ENCODE data around the gene LACC1.

LACC1 gene

DNA sequence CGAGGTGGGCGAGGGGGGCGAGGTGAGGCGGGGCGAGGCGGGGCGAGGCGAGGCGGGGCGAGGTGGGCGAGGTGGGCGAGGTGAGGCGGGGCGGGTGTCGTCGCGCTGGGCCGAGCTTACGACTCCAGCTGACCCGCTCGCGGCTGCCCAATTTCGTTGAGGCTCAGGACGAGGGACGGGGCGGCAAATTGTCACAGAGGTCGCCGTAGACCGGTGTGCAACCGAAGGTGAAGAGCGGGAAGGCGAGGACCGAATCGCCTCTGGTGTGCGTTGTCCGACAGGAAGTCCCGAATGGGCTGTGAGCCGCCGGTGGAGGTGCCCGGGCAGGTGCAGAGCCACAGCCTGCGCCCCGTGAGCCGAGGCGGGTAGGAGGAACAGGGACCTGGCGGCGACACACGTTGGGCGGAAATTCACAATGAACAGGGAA is at the start of gene LACC1:
Gene LACC1 (plus strand): TSS at position 150 of the 427 bp plus-strand sequence. CDS start 1,082 bp downstream, outside the sequence.
- TF ChIP-seq CTCF (IDR thresholded peaks at IDR 0.05; ENCODE audit: insufficient read depth, low read length, poor library complexity, severe bottlenecking): no peak
- peak; percentile 74 for DNase-seq (ENCODE audit: extremely low read depth, insufficient read length)
- Histone ChIP-seq H3K36me3 (ENCODE audit: control insufficient read depth, insufficient read depth, low read length) (no peaks in the 10 kb centered on the region), H3K27me3 (replicated peaks; ENCODE audit: control insufficient read depth, insufficient read depth, low read length) (no peaks in the 10 kb centered on the region), H3K4me3 (replicated peaks; ENCODE audit: low read depth, low read length) (peak within 1 kb of the TSS; percentile 70)

GRCh38 chr13:43830497-43830881 is 49.2 kb upstream of the LACC1 start:
- no peak for TF ChIP-seq CTCF (IDR thresholded peaks at IDR 0.05; ENCODE audit: insufficient read depth, low read length, poor library complexity, severe bottlenecking)
- no peaks in the 10 kb centered on the region for H3K36me3 ChIP-seq (ENCODE audit: control insufficient read depth, insufficient read depth, low read length)
- no peak for DNase-seq (ENCODE audit: extremely low read depth, insufficient read length)
- no peaks in the 10 kb centered on the region for H3K27me3 ChIP-seq (replicated peaks; ENCODE audit: control insufficient read depth, insufficient read depth, low read length)
- no peak overlapping the region for H3K4me3 ChIP-seq (replicated peaks; ENCODE audit: low read depth, low read length)

DNA sequence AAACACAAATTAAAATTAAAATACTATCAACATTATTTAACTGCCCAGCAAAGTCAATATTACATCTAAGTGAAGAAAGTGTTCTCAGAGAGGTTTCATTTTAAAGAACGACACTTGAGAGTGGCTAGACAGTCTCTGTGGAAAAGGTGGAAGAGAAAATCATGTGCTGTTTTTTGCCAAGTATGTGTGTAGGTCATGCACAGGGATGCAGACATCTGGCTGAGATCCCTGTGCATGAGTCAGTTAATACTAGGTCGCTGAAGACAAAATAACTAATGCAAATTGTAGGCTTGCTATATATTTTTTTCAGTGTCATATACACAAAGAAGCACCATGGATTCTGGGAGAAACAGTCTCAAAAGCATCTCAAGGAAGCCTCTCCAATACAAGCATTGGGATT is 48.6 kb upstream of the LACC1 start:
- Histone ChIP-seq H3K36me3 (ENCODE audit: control insufficient read depth, insufficient read depth, low read length) (no peaks in the 10 kb centered on the region), H3K4me3 (replicated peaks; ENCODE audit: low read depth, low read length) (no peak overlapping the region), H3K27me3 (replicated peaks; ENCODE audit: control insufficient read depth, insufficient read depth, low read length) (no peaks in the 10 kb centered on the region)
- no peak for DNase-seq (ENCODE audit: extremely low read depth, insufficient read length)
- no peak for TF ChIP-seq CTCF (IDR thresholded peaks at IDR 0.05; ENCODE audit: insufficient read depth, low read length, poor library complexity, severe bottlenecking)

GRCh38 chr13:43835701-43836100 is 44.0 kb upstream of the LACC1 start:
- TF ChIP-seq CTCF (IDR thresholded peaks at IDR 0.05; ENCODE audit: insufficient read depth, low read length, poor library complexity, severe bottlenecking): no peak
- no peak for DNase-seq (ENCODE audit: extremely low read depth, insufficient read length)
- no peaks in the 10 kb centered on the region for H3K27me3 ChIP-seq (replicated peaks; ENCODE audit: control insufficient read depth, insufficient read depth, low read length)
- H3K4me3 ChIP-seq (replicated peaks; ENCODE audit: low read depth, low read length): no peak overlapping the region
- H3K36me3 ChIP-seq (ENCODE audit: control insufficient read depth, insufficient read depth, low read length): no peaks in the 10 kb centered on the region

DNA sequence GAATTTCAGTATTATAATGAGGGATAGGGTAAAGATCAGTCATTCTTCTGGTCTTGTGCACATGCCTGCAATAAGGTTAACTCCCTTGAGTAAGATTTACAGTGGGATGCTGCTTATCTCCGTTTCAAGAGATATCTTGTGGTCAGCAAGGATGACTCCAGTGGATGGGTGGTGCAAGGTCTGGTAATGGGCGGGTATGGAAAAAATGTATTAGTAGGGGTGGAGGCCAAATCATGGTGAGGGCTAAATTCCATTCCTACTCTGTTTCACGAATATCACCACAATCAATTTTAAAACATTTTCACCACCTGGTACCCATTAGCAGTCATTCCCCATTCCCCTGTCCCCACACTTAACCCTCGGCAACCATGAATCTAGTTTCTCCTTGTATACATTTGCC is 40.8 kb upstream of the LACC1 start:
- Histone ChIP-seq H3K4me3 (replicated peaks; ENCODE audit: low read depth, low read length) (no peak overlapping the region), H3K36me3 (ENCODE audit: control insufficient read depth, insufficient read depth, low read length) (no peaks in the 10 kb centered on the region), H3K27me3 (replicated peaks; ENCODE audit: control insufficient read depth, insufficient read depth, low read length) (no peaks in the 10 kb centered on the region)
- no peak for DNase-seq (ENCODE audit: extremely low read depth, insufficient read length)
- TF ChIP-seq CTCF (IDR thresholded peaks at IDR 0.05; ENCODE audit: insufficient read depth, low read length, poor library complexity, severe bottlenecking): no peak

DNA sequence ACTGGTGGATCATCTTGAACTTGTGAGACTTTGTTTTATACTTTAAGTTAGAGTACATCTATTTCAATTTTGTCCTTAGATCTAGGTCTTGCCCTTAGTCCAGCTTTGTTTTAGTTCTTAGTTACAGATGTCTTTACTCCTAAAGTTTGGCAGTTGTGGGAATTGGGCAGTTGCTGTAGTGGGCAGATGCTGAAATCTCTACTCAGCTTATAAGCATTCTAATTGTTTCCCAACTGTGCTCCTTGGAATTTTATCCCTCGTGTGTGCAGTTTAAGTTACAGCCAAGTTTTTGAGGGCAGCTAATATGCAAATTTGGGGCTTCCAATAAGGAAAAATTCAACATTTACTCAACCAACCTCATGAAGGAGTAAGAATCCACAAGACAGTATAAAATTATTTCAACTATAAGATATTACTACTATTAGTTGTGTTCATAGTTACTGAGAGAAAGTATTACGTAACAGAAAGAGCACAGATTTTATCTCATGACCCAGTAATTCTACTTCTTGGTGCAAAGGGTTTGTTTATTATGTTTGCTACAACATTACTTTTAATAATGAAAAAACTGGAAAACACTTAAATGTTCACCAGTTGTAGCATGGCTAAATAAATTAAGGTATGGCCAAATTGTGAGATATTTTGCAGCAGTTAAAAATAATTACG is 33.1 kb upstream of the LACC1 start:
- Histone ChIP-seq H3K4me3 (replicated peaks; ENCODE audit: low read depth, low read length) (no peak overlapping the region), H3K36me3 (ENCODE audit: control insufficient read depth, insufficient read depth, low read length) (no peaks in the 10 kb centered on the region), H3K27me3 (replicated peaks; ENCODE audit: control insufficient read depth, insufficient read depth, low read length) (no peaks in the 10 kb centered on the region)
- TF ChIP-seq CTCF (IDR thresholded peaks at IDR 0.05; ENCODE audit: insufficient read depth, low read length, poor library complexity, severe bottlenecking): no peak
- no peak for DNase-seq (ENCODE audit: extremely low read depth, insufficient read length)

All from GM06990 (cell line).